ENCODE results near the gene PSMD6.

Gene PSMD6

DNA sequence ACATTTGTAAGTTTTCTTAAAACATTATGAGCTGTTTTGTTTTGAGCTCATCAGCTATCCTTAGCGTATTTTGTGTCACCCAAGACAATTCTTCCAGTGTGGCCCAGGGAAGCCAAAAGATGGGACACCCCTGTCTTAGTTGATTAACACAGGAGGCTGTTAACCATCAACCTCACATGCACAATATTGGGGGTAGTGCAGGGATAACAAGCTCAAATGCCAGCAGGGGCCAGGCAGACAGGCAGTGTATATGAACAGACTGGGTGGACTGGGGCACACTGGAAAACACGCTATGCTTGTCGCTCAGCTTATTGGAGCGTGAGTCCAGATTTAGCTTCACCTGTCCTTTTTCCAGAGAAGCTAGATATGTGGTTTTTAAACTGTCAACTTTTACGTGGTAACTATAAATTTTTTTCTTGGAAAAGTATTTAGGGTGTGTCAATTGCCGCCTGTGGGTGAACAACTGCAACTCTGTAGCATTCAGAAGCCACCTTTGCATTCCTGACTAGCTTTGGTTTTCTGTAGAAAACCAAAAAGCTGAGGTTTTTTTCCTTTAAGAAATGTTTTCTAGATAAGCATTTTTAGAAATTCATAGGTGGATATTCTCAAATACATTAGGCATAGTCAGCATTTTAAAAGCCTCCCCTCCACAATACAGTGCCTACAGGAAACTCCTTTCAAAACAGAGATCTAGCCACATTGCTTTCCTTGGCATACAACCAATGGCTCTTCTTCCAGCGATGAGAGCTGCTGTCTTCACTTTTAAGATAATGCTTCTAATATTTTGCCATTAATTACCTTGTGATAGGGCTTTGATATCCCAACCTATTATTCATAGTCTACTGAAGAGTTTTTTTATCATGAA, 14.6 kb downstream of the PSMD6 start:
- DNase-seq (ENCODE audit: low read depth in 2 of 2) = no peak

DNA sequence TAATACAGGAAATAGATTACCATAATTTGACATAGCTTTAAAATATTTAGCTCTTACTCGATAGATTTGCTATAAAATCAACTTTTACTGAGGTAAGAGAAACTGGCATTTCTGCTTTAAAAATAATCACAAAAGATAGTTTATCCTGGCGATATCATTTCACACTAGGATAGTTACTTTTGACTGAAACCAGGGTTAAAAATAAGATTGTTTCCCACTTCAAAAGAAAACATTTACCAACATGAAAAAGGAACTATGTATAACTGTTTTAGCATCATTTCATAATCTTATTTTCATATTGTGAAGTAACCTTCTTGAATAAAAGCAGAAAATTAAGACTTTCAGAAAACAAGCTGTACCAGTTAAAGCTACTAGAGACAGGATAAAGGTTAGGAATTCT, 15.3 kb downstream of the PSMD6 start:
- DNase-seq (ENCODE audit: low read depth in 2 of 2) = no peak

DNA sequence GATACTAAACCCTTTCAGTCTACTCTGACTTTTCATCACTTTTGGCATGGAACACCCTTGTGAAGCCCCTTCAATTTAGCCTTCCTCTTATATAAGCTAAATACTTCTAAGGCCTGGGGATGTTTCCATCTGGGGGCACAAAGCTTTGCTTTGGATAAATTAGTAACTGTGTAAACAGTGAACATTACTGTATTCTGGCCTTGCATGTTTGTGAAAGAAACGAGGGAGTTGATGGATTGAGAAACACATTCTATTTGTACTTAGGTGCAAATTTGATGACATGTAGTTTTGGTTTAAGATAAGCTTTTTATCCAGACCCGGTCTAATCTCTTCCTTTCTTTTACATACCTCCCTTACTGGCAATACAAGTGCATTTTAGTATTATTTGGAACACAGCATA, 19.7 kb downstream of the PSMD6 start:
- DNase-seq (ENCODE audit: low read depth in 2 of 2) = no peak

DNA sequence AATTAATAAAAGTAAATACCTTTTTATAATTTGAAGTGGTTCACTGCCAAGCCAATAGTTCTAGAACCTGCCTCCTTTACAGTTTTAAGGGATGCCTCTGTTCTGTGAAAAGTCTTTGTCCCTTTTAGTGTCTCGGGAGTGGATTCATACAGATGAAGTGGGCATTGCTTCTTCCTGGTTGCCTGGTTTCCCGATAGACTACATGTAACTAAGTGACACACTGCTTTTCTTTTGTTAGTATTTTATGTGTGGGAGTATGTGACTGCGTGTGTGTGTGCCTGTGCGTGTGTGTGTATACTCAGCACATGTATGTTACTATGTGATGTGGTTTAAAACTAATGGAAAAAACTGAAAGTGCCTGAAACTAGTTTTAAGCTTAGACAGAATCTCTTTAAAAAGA, 21.1 kb downstream of the PSMD6 start:
- no peak for DNase-seq (ENCODE audit: low read depth in 2 of 2)

DNA sequence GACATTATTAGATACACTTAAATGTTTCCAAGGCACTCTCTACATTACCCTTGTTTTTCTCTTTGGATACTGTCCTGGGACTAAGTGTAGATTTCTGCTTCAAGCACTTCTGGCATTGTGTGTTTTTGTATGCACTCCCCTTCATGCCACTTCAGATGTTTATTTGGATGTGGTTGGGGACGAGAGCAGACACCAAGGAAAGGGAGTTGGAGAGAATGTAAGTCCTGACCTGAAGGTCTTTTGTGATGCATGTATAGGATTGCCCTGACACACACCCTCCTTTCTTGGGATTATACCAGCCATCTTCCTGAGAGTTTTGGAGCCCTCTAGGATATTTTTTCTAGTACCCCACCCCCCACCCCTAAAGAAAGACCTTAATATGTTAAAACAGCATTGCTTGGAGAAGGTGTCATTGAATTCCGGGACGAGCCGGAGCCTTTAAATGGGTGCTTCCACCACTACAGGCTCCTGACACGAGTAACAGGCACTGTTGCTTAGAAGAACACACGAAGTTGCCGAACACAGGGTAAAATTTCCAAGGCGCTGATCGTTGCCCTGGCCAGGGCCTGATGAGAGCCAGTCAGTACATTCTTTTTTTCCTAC, 22.7 kb downstream of the PSMD6 start:
- no peak for DNase-seq (ENCODE audit: low read depth in 2 of 2)

DNA sequence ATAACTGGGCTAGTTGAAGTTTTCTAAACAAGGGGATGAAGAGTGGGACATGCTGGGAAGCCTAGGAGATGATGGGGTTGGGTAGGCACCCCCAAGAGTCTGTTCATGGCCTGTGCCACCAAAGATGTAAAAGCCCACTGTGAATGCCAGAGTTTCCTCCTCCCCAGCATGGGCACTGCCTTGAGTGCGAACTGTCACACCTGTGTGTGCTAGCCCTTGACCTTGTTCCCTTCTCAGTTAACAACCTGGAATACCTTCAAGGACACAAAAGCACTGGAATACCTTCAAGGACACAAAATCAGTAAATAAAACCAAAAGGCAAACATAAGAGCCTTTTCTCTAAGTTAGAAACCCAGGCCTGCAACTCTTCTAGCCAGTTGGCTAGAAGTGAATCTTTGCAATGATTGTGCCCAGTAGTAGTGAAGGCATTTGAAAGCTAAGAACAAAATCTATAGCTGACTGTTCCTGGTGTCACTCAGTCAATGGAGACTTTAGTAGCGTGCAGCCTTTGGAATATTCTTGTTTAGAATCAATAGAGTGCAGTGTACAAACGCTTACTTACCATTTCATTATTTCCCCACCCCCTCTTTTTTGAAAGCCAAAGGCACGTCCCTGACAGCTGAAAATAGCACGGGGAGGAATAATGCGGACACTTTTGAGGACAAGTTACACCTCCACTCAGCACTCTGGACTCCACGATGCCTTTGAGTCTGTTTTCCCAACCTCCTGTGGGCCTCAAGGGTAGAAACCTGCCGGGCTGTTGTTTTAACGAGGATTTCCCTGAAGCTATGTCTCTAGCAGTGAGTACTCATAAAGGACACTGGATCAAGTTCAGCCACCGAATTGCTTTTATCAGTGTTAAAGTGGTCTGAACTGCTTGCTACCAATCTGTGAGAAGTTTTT, 24.2 kb downstream of the PSMD6 start:
- no peak for DNase-seq (ENCODE audit: low read depth in 2 of 2)

DNA sequence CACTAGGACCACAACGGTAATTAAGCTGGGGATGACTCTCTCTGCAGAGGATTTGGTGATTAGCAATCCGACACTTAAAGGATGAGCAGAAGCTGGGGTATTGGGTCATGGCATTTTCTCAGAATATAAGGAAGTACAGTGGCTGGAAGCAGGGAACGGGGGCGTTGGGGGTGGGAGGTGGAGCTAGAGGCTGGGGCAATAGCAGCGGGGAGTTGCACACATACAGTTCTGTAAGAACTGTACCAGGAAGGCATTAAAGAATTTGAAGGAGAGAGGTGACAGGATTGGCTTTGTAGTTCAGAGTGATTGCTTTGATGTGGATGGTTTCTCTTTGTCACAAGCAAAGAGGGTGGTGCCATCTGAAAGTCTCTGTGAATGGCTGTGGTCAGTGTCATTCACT, 28.2 kb downstream of the PSMD6 start:
- DNase-seq (ENCODE audit: low read depth in 2 of 2) = no peak

DNA sequence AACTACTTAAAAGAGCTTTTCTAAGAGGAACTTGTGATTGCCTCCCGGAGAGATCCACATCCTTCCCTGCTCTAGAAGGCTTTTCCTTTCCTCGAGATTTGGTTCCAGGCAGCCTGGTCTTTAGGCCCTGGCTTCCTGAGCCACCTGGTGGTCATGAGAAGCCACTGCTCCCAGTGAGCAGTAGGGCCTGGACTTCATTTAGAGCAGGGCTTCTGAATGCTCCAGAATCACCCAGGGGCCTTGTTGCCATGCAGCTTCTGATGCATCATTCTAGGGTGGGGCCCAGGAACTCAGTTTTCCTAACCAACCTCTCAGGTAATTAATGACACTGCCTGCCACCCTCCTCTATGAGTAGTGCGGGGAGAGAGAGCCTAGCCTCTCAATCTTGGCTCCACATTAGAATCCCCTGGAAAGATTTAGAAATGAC, 29.6 kb downstream of the PSMD6 start:
- peak; percentile 53 to 61 for DNase-seq (ENCODE audit: low read depth in 2 of 2)

DNA sequence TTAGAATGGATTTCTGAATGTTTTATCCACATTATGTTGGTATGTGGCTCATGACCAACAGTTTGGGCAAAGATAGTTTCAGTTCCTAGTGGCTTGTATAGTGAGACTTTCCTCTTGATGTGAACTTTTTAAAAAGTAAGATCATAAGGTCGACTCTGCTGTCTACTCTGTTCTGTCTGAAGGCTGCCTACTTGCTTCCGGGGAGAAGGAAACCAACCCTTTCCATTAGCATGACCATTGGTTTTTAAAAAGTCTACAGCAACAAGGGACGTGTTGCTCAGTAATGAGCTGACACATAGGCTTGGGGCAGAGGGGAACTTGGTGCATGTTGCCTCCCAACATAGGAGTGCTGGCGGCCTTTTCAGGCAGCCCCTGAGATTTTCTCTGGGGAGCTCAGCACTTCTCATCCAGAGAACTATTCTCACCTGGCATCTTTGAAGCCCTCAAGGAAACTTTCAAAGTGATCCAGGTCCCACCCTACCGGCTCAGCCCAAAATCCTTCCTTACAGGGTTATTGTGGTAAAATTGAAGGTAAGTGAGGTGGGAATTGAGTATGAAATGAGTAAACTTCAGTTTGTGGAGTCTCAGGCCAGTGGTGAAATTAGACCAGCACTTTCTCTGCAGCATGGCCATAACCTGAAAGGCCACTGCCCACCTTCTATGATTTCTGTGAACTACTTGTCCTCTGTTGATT, 30.6 kb downstream of the PSMD6 start:
- DNase-seq (ENCODE audit: low read depth in 2 of 2) = no peak

DNA sequence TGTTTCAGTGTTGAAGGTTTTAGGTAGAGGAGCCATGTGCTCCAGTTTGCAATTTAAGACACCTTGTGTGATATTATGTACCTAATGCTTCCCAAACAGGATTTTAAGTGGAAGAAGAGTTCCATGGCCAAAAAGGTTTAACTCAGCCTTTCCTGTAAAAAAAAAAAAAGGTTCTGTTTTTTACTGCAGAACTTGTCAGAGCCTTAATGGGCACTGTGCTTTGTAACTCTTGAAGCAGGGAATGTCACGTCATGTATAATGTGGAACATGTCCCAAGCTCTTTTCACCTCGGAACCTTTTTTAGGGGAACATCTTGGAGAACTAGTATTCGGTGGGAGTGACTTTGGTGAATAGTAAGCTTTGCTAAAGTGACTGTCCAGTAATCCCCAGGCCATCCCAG, 31.6 kb downstream of the PSMD6 start:
- no peak for DNase-seq (ENCODE audit: low read depth in 2 of 2)

DNA sequence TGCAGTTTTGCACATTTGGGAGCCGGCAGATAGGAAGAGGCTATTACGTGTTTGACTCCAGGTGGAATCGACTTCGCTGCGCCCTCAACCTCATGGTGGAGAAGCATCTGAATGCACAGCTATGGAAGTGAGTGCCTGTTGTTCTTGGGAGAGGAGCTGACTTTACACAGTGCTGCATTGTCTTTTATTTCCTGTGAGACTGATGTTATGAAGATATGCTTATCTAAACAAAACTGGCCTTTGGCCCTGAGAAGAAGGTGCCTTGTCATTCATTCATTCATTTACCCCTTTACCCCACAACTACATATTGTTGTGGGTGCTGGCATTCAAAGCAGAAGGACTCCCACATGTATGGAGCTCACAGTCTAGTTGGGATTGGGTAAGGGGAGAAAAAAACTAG, 32.6 kb downstream of the PSMD6 start:
- DNase-seq (ENCODE audit: low read depth in 2 of 2) = no peak

DNA sequence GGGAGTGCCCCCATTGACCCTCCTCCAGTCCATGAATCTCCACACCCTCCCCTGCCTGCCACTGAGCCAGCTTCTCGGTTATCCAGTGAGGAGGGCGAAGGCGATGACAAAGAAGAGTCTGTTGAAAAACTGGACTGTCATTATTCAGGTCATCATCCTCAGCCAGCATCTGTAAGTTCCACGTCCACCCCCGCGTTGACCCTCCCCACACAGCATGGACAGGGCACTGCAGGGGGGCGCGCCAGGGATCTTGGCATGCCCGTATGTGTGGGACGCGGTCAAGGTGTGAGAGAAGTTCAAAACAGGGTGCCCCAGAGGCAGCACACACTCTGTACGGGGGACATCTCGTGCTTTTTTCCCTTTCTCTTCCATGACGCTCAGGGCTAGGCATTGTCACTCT, 33.1 kb downstream of the PSMD6 start:
- DNase-seq (ENCODE audit: low read depth in 2 of 2) = no peak

DNA sequence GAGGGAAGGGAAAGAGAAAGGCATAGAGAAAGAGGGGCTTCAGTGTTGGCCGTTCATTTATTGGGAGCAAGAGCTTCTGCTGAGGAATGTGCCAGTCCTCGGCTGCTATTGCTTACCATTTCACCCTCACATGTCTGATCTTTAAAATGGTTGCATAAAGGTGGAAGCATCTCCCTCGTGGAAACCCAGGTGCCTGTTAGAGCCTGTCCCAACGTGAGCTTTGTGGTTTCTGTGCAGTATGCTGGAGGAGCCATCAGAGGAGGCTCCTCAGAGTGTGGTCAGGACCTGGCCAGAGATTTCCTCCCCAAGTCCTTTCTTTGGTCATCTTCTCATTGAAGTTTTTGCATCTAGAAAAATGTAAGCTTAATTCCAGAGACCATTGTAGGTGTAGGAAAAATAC, 34.4 kb downstream of the PSMD6 start:
- DNase-seq (ENCODE audit: low read depth in 2 of 2) = no peak

DNA sequence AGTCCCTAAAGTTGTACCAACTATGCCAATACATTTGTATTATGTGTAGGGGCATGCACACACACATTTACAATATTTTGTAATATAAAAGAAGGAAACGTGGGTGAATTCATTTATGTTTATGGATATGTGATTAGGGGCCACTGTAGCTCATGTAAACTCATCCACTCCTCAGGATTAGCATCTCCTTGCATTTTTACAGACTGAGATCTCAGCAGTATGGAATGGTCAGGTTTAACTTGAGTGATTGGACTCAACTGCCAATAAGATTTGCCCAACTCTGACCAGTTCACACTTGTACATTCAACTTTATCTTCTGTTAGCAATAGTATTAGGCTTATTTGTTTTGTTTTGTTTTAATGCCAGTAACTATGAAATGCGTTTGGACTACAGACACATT, 36.5 kb downstream of the PSMD6 start:
- no peak for DNase-seq (ENCODE audit: low read depth in 2 of 2)

DNA sequence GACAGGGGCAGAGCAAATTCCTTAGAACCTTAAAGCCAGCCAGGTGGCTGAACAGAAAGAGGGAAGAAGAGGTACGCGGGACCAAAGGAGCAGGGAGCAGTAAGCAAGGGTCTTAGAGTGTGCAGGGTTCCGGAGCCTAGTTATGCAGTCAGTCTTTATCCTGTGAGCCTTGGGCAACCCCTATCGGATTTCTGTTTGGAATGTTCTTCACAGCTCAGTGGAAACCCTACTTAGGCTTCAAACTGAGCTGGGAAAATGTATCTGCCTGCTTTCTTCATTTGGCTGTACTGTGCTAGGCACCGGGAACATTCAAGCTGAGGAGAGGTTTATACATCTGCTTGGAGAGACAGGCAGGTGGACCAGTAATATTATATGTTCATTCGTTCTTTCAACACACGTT, 37.1 kb downstream of the PSMD6 start:
- no peak for DNase-seq (ENCODE audit: low read depth in 2 of 2)

DNA sequence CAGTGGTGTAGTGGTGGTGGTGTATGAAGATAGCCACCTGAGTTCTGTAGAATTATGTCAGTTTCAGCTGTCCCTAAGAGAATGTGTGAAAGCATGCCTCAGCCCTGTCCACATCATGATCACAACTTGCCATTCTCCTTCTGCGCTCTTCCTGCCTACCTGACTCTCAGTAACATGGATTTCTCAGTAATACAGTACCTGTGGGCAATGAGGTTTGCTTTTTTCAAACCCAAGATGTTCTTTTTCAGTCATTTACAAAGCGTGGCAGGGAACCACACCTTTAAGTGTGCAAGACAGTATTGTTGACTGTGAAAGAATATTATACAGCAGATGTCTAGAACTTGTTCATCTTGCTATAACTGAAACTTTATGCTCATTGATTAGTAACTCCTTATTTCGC, 38.9 kb downstream of the PSMD6 start:
- no peak for DNase-seq (ENCODE audit: low read depth in 2 of 2)

DNA sequence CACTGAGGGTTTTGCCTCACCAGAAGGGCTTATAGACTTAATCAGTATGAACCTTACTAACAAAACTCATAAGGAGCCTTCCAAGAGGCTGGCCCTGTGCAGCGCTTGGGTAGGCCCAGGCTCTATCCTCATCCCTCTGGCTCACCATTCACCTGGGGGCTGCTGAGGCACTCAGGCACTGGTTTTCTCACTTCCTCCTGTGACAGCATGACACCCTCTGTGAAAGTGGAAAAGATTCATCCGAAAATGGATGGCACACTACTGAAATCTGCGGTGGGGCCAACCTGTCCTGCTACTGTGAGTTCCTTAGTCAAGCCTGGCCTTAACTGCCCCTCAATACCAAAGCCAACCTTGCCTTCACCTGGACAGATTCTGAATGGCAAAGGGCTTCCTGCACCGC, 41.3 kb downstream of the PSMD6 start:
- no peak for DNase-seq (ENCODE audit: low read depth in 2 of 2)

DNA sequence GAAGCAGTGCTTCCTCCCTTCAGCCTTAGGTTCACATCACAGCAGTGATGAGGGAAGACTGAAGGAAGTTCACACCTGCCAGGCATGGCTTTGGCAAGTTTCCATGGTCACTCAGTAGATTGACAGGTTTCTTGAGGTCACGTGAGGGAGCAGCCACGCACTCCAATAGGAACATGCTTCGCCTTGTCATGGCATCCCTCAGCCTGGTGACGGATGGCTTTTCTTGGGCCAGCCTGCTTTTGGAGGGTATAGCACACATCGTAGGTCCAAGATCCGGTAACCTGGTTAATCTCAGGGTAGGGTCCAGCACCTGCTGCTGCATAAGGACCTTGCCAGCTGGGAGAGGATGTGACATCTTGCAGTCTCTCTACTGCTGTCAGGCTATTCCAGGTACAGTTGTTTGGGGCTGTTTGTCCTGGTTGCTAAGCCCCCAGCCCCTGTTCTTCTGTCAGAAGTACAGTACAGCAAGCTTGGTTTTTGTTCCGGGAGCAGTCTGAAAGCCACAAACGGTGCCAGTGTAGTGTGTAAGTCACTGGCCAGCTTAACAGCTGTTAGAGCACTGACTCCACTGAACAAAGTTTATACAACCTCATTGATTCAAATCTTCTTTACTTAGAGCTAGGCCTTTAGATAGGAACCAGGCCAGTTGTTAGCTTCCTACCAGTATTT, 42.3 kb downstream of the PSMD6 start:
- no peak for DNase-seq (ENCODE audit: low read depth in 2 of 2)

DNA sequence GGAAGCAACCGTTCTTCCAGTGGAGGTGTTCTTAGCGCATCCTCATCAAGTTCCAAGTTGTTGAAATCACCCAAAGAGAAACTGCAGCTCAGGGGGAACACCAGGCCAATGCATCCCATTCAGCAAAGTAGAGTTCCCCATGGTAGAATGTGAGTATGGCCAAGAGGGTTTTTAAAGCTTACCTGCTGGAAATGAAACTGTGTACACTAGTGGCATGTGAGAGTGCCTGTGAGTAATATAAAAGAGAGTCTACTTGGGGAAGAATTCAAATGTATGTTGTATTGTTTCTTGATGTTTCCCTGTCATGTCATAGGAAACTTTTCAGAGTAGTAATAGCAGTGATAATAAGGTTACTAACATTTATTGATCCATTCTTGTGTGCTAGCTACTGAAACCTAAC, 43.3 kb downstream of the PSMD6 start:
- DNase-seq (ENCODE audit: low read depth in 2 of 2) = no peak

DNA sequence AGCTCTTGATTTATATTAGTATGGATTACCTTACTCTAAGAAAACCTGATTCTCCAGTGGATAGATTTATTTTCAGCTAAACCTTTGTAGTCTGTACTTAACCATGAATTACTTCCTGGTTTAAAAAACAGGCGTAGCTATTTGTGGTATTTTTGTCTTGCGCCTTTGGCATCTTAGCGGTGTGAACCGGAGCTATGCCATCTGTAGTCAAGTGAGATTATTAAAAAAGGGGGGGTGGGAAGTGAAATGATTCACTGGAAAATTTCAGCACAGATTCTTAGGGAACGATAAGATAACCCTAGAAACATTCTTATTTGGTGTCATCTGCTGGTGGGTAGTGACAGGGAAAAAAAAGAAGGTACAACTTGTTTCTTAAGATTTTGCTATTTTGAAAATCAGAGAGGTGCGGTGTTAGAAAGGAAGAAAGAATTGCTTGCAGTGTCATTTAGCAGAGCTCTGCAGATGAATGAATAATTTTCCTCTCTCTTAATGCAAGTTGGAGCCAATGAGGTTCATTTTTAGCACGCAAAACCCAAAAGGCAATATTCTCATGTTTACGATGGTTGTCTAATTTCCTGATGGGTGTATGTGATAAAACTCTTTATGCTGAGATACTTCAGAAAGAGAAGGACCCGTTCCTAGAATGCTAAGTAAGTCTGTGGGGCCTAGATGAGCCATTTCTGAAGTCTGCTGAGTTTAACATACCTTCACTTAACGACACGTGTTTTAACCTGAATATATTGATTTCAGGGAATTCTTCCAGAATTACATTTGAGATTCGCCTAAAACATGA, 44.0 kb downstream of the PSMD6 start:
- no peak for DNase-seq (ENCODE audit: low read depth in 2 of 2)

DNA sequence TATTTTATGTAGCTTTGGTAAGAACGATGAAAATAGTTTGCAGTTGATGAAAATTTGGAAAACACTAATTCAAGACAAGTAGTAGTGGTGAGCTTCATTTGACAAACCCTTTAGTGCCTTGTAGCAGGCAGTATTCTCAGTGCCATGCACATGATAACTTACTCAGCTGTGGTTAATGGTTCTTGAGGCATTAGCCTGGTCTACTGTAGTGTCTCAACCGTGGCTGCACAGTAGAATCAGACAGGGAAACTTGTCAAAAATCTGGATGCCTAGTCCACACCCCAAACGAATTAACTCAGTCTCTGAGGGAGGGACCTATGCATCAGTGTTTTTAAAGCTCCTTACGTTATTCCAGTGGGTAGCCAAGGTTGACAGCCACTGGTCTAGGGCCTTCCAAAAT, 45.4 kb downstream of the PSMD6 start:
- no peak for DNase-seq (ENCODE audit: low read depth in 2 of 2)
